HepG2 (cell line): ENCODE results near the gene SEC61A2. TPM values are rescaled to one million over a fixed set of nuclear protein-coding genes. Genes with fewer than 3 reads are reported as not detected.

ENCODE experiments used
- JUNB ChIP-seq: sonication (generic); formaldehyde crosslinking; IDR thresholded peaks from 2 replicates; pipeline ENCODE4 v1.8.0; 2022; ENCODE audit warnings: missing genetic modification reagents, mild to moderate bottlenecking, borderline replicate concordance
- KMT2A ChIP-seq: sonication (generic); formaldehyde crosslinking; IDR thresholded peaks from 2 replicates; pipeline ENCODE4 v1.4.0; 2020; ENCODE audit warnings: missing genetic modification reagents
- SIN3A ChIP-seq: IDR thresholded peaks from 2 replicates; pipeline ENCODE4 v1.6.1; 2011; ENCODE audit warnings: low read depth, mild to moderate bottlenecking, control low read depth, low read length, borderline replicate concordance
- SP1 ChIP-seq, 2 experiments: fragments of 450-650 bp in 1 of 2; sonication (generic) in 1 of 2; formaldehyde crosslinking in 1 of 2; IDR thresholded peaks; 2 replicates each; pipeline versions ENCODE4 v1.4.0 to v1.6.1; 2016 to 2020; ENCODE audit warnings: missing genetic modification reagents in 1 of 2
- ZC3H13 ChIP-seq: sonication (generic); formaldehyde crosslinking; IDR thresholded peaks from 2 replicates; pipeline ENCODE4 v1.8.1; 2023; ENCODE audit warnings: mild to moderate bottlenecking, missing genetic modification reagents, moderate library complexity
- ZFP90 ChIP-seq: sonication (generic); formaldehyde crosslinking; IDR thresholded peaks from 2 replicates; pipeline ENCODE4 v1.8.0; 2022; ENCODE audit warnings: missing genetic modification reagents, mild to moderate bottlenecking, inconsistent platforms, borderline replicate concordance
- ZKSCAN5 ChIP-seq: sonication (generic); formaldehyde crosslinking; IDR thresholded peaks from 2 replicates; pipeline ENCODE4 v1.5.1; 2020; ENCODE audit warnings: mild to moderate bottlenecking, missing genetic modification reagents
- ZNF317 ChIP-seq: sonication (generic); formaldehyde crosslinking; IDR thresholded peaks from 2 replicates; pipeline ENCODE4 v1.5.0; 2020; ENCODE audit warnings: mild to moderate bottlenecking, missing genetic modification reagents
- ZNF335 ChIP-seq: sonication (generic); formaldehyde crosslinking; IDR thresholded peaks from 2 replicates; pipeline ENCODE4 v1.4.0; 2020; ENCODE audit warnings: missing genetic modification reagents
- ZNF75D ChIP-seq: sonication (generic); formaldehyde crosslinking; IDR thresholded peaks from 2 replicates; pipeline ENCODE4 v1.8.1; 2023; ENCODE audit warnings: missing genetic modification reagents, mild to moderate bottlenecking, borderline replicate concordance
- ZNF761 ChIP-seq: sonication (generic); formaldehyde crosslinking; conservative IDR thresholded peaks from 2 replicates; pipeline ENCODE4 v1.4.0; 2020; ENCODE audit warnings: mild to moderate bottlenecking, missing genetic modification reagents
- polyA plus RNA-seq, 8 experiments: library from polyadenylated mRNA; depleted of rRNA in 3 of 8; stranded (reverse) in 7 of 8; unstranded in 1 of 8; fragments of >200 nt; fragmentation: Illumina TruSeq in 4 of 8; extraction: Trizol in 4 of 8; gene quantifications; 2 replicates each; pipeline versions ENCODE4 v1.2.1 to v1.2.3, GENCODE V29; 2011 to 2016; ENCODE audit warnings: low read depth in 4 of 8, missing spikeins in 1 of 8, mixed read lengths in 1 of 8; ENCODE audit not compliant: insufficient read depth in 1 of 8
- total RNA-seq, 5 experiments: library from RNA; depleted of rRNA; stranded (reverse); fragments of >200 nt; fragmentation: Illumina TruSeq; extraction: Trizol; gene quantifications; 2 replicates each; pipeline ENCODE4 v1.2.3, GENCODE V29; 2016; ENCODE audit warnings: low read depth in 1 of 5
- TF ChIP-seq, protein P1 (sequence below): sonication (generic); formaldehyde crosslinking; IDR thresholded peaks from 2 replicates; pipeline ENCODE4 v1.4.0; 2020; ENCODE audit warnings: mild to moderate bottlenecking, missing genetic modification reagents
- TF ChIP-seq, protein P2 (sequence below): sonication (generic); formaldehyde crosslinking; IDR thresholded peaks from 2 replicates; pipeline ENCODE4 v1.8.0; 2022; ENCODE audit warnings: mild to moderate bottlenecking, missing genetic modification reagents
- TF ChIP-seq, protein P3 (sequence below): sonication (generic); formaldehyde crosslinking; IDR thresholded peaks from 2 replicates; pipeline ENCODE4 v1.5.0; 2020; ENCODE audit warnings: mild to moderate bottlenecking, missing genetic modification reagents, borderline replicate concordance

SEC61A2 gene
- total and polyA plus RNA-seq, 2 of the 13 experiments (the other 11 are each of a cell fraction or from before 2014, with no cell fraction given): 5.5 to 7.4 TPM

DNA sequence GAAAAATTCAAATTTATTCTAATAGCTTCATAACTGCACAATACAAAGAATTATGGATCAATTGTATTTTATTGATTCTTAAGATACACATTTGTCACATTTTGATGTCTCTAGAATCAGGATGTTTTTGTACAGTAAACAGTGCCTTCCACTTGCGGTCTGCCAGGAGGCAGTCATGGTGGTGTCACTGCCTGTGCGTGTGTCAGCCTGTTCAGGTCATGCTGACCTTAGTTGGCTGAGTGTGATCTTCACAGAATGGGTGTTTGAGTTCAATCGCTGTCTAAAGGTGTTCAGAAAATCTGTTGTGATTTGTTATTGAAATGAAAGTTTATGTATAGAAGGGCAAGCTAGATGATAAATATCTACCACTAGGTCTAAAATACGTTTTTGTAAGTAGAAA, 20.7 kb downstream of the SEC61A2 start (continued):
- TF ChIP-seq, protein P1, sequence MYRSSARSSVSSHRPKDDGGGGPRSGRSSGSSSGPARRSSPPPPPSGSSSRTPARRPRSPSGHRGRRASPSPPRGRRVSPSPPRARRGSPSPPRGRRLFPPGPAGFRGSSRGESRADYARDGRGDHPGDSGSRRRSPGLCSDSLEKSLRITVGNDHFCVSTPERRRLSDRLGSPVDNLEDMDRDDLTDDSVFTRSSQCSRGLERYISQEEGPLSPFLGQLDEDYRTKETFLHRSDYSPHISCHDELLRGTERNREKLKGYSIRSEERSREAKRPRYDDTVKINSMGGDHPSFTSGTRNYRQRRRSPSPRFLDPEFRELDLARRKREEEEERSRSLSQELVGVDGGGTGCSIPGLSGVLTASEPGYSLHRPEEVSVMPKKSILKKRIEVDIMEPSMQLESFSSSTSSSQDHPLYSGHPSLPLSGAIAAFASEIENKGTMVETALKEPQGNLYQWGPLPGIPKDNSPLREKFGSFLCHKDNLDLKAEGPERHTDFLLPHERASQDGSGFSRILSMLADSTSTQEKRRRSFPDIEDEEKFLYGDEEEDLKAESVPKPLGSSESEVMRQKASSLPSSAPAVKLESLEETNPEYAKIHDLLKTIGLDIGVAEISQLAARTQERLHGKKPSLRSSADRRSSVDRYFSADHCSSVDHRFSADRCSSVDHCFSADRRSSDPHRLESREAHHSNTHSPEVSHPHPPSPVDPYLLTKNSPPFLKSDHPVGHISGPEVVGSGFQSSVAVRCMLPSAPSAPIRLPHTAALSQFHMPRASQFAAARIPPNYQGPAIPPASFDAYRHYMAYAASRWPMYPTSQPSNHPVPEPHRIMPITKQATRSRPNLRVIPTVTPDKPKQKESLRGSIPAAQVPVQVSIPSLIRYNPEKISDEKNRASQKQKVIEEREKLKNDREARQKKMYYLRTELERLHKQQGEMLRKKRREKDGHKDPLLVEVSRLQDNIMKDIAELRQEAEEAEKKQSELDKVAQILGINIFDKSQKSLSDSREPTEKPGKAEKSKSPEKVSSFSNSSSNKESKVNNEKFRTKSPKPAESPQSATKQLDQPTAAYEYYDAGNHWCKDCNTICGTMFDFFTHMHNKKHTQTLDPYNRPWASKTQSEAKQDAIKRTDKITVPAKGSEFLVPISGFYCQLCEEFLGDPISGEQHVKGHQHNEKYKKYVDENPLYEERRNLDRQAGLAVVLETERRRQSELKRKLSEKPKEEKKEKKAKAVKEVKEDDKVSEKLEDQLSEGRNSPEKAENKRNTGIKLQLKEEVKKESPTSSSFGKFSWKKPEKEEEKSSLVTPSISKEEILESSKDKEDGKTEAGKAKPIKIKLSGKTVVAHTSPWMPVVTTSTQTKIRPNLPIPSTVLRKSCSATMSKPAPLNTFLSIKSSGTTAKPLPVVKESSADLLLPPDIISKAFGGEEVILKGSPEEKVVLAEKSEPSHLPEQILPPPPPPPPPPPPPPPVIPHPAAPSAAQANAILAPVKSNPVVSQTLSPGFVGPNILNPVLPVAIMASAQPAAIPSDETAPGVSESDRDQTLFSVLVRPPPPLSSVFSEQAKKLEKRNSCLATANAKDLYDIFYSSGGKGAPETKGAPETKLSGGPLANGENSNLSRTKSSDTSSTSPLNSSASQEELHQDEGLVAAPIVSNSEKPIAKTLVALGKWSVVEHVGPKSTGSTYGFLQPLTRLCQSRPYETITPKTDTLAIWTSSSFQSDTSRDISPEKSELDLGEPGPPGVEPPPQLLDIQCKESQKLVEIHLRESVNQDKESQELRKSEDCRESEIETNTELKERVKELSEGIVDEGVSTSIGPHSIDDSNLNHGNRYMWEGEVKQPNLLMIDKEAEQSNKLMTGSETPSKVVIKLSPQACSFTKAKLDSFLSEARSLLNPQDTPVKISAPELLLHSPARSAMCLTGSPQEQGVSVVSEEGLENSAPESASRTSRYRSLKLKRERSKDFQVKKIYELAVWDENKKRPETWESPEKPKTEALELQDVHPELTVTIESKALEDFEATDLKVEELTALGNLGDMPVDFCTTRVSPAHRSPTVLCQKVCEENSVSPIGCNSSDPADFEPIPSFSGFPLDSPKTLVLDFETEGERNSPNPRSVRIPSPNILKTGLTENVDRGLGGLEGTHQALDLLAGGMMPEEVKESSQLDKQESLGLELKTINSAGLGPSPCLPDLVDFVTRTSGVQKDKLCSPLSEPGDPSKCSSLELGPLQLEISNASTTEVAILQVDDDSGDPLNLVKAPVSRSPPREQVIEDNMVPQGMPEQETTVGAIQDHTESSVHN (CRISPR knock-in tag): no peak
- no peak for TF ChIP-seq ZNF761 (CRISPR knock-in tag)
- TF ChIP-seq SP1 (IDR thresholded peaks at IDR 0.05): no peak
- TF ChIP-seq SP1 (CRISPR knock-in tag; IDR thresholded peaks at IDR 0.05): no peak
- TF ChIP-seq ZNF317 (CRISPR knock-in tag): no peak
- no peak for TF ChIP-seq JUNB (CRISPR knock-in tag)
- no peak for TF ChIP-seq ZNF75D (CRISPR knock-in tag)
- TF ChIP-seq KMT2A (CRISPR knock-in tag): no peak
- no peak for TF ChIP-seq ZKSCAN5
- no peak for TF ChIP-seq ZFP90
- TF ChIP-seq, protein P2, sequence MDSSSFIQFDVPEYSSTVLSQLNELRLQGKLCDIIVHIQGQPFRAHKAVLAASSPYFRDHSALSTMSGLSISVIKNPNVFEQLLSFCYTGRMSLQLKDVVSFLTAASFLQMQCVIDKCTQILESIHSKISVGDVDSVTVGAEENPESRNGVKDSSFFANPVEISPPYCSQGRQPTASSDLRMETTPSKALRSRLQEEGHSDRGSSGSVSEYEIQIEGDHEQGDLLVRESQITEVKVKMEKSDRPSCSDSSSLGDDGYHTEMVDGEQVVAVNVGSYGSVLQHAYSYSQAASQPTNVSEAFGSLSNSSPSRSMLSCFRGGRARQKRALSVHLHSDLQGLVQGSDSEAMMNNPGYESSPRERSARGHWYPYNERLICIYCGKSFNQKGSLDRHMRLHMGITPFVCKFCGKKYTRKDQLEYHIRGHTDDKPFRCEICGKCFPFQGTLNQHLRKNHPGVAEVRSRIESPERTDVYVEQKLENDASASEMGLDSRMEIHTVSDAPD: no peak
- no peak for TF ChIP-seq ZC3H13
- TF ChIP-seq, protein P3, sequence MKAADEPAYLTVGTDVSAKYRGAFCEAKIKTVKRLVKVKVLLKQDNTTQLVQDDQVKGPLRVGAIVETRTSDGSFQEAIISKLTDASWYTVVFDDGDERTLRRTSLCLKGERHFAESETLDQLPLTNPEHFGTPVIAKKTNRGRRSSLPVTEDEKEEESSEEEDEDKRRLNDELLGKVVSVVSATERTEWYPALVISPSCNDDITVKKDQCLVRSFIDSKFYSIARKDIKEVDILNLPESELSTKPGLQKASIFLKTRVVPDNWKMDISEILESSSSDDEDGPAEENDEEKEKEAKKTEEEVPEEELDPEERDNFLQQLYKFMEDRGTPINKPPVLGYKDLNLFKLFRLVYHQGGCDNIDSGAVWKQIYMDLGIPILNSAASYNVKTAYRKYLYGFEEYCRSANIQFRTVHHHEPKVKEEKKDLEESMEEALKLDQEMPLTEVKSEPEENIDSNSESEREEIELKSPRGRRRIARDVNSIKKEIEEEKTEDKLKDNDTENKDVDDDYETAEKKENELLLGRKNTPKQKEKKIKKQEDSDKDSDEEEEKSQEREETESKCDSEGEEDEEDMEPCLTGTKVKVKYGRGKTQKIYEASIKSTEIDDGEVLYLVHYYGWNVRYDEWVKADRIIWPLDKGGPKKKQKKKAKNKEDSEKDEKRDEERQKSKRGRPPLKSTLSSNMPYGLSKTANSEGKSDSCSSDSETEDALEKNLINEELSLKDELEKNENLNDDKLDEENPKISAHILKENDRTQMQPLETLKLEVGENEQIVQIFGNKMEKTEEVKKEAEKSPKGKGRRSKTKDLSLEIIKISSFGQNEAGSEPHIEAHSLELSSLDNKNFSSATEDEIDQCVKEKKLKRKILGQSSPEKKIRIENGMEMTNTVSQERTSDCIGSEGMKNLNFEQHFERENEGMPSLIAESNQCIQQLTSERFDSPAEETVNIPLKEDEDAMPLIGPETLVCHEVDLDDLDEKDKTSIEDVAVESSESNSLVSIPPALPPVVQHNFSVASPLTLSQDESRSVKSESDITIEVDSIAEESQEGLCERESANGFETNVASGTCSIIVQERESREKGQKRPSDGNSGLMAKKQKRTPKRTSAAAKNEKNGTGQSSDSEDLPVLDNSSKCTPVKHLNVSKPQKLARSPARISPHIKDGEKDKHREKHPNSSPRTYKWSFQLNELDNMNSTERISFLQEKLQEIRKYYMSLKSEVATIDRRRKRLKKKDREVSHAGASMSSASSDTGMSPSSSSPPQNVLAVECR: no peak
- TF ChIP-seq SIN3A: no peak
- no peak for TF ChIP-seq ZNF335 (CRISPR knock-in tag)
